ENCODE results near the gene PTPN6. TPM values are rescaled to one million over a fixed set of nuclear protein-coding genes. Genes with fewer than 3 reads are reported as not detected.

The PTPN6 gene
- total and polyA plus RNA-seq, 2 of the 13 experiments (the other 11 are each of a cell fraction or from before 2014, with no cell fraction given) = 10.5 to 10.6 TPM

GRCh38 chr12:6981152-6982052 is 30.2 kb downstream of the PTPN6 start (continued):
- TF ChIP-seq BCLAF1 (IDR thresholded peaks at IDR 0.05) (no peak), ZNF770 (CRISPR knock-in tag; IDR thresholded peaks at IDR 0.05) (no peak), ZNF383 (CRISPR knock-in tag; IDR thresholded peaks at IDR 0.05; ENCODE audit: borderline replicate concordance) (no peak), ZSCAN29 (CRISPR knock-in tag; conservative IDR thresholded peaks at IDR 0.05) (no peak), HCFC1 (IDR thresholded peaks at IDR 0.05; ENCODE audit: low read depth, low read length) (no peak), ZNF503 (CRISPR knock-in tag; IDR thresholded peaks at IDR 0.05) (no peak; the same call in 1 of the 2 replicates), ZBTB34 (CRISPR knock-in tag; IDR thresholded peaks at IDR 0.05) (no peak; the same call in 1 of the 2 replicates), ZNF501 (CRISPR knock-in tag; IDR thresholded peaks at IDR 0.05) (peak; percentile 83), SKI (IDR thresholded peaks at IDR 0.05; ENCODE audit: partially characterized antibody) (peak; percentile 25), PCBP1 (IDR thresholded peaks at IDR 0.05; ENCODE audit: borderline replicate concordance, low read depth, low read length) (no peak), ZNF225 (CRISPR knock-in tag; IDR thresholded peaks at IDR 0.05) (no peak), SP4 (CRISPR knock-in tag; IDR thresholded peaks at IDR 0.05) (no peak), ZNF335 (CRISPR knock-in tag; IDR thresholded peaks at IDR 0.05) (no peak), ZMAT3 (CRISPR knock-in tag; conservative IDR thresholded peaks at IDR 0.05) (no peak), RFXAP (CRISPR knock-in tag; IDR thresholded peaks at IDR 0.05; ENCODE audit: borderline replicate concordance) (no peak), RORA (CRISPR knock-in tag; IDR thresholded peaks at IDR 0.05) (no peak), ZNF180 (CRISPR knock-in tag; IDR thresholded peaks at IDR 0.05; ENCODE audit: borderline replicate concordance, low read depth) (no peak), ZNF841 (CRISPR knock-in tag; IDR thresholded peaks at IDR 0.05; ENCODE audit: borderline replicate concordance) (no peak), TCF7 (IDR thresholded peaks at IDR 0.05; ENCODE audit: low read depth) (peak; percentile 69), ZSCAN21 (CRISPR knock-in tag; IDR thresholded peaks at IDR 0.05; ENCODE audit: borderline replicate concordance) (no peak), YY1 (IDR thresholded peaks at IDR 0.05; ENCODE audit: insufficient read depth, insufficient replicate concordance, low read depth, low read length) (no peak), NFKBIZ (CRISPR knock-in tag; IDR thresholded peaks at IDR 0.05) (no peak)
